Measurements from ENCODE around the gene VSTM2L.

The VSTM2L gene

DNA sequence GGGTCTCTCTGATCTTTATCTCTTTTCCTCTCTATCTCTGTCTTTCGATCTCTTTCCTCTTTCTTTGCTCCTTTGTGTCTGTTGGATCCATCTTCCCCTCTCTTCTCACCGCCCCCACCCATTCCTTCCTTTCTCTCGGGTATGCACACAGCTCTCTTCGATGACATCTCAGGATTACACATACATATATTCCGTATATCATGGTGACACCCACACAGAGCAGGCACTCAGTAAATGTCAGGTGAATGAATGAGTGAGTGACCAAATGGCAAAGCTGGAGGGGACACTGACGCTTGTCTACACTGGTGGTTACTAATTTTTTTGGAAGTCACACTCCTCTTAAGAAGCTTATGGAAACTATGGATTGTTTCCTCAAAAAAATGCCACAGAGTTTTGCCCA, 9.9 kb downstream of the VSTM2L start:
- TF ChIP-seq TAF1 (IDR thresholded peaks at IDR 0.05; ENCODE audit: borderline replicate concordance, insufficient read depth, low read length), result no peak
- TF ChIP-seq SIN3A (IDR thresholded peaks at IDR 0.05; ENCODE audit: borderline replicate concordance, insufficient read depth, low read length), result no peak
- TF ChIP-seq POLR2AphosphoS5 (IDR thresholded peaks at IDR 0.05; ENCODE audit: low read depth, low read length), result no peak
- TF ChIP-seq FOXP2 (optimal IDR thresholded peaks at IDR 0.05; ENCODE audit: borderline replicate concordance, extremely low read depth, extremely low read length, insufficient read depth), result no peak
- TF ChIP-seq, protein P1, sequence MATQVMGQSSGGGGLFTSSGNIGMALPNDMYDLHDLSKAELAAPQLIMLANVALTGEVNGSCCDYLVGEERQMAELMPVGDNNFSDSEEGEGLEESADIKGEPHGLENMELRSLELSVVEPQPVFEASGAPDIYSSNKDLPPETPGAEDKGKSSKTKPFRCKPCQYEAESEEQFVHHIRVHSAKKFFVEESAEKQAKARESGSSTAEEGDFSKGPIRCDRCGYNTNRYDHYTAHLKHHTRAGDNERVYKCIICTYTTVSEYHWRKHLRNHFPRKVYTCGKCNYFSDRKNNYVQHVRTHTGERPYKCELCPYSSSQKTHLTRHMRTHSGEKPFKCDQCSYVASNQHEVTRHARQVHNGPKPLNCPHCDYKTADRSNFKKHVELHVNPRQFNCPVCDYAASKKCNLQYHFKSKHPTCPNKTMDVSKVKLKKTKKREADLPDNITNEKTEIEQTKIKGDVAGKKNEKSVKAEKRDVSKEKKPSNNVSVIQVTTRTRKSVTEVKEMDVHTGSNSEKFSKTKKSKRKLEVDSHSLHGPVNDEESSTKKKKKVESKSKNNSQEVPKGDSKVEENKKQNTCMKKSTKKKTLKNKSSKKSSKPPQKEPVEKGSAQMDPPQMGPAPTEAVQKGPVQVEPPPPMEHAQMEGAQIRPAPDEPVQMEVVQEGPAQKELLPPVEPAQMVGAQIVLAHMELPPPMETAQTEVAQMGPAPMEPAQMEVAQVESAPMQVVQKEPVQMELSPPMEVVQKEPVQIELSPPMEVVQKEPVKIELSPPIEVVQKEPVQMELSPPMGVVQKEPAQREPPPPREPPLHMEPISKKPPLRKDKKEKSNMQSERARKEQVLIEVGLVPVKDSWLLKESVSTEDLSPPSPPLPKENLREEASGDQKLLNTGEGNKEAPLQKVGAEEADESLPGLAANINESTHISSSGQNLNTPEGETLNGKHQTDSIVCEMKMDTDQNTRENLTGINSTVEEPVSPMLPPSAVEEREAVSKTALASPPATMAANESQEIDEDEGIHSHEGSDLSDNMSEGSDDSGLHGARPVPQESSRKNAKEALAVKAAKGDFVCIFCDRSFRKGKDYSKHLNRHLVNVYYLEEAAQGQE (IDR thresholded peaks at IDR 0.05; ENCODE audit: insufficient read depth in 1 of 2, low read depth in 2 of 2, low read length in 2 of 2), result no peak

- TF ChIP-seq FOXP2 (optimal IDR thresholded peaks at IDR 0.05; ENCODE audit: borderline replicate concordance, extremely low read depth, extremely low read length, insufficient read depth), result no peak
- no peak for TF ChIP-seq SIN3A (IDR thresholded peaks at IDR 0.05; ENCODE audit: borderline replicate concordance, insufficient read depth, low read length)
- TF ChIP-seq, protein P1 (IDR thresholded peaks at IDR 0.05; ENCODE audit: insufficient read depth in 1 of 2, low read depth in 2 of 2, low read length in 2 of 2), result no peak
- no peak for TF ChIP-seq POLR2AphosphoS5 (IDR thresholded peaks at IDR 0.05; ENCODE audit: low read depth, low read length)
- TF ChIP-seq TAF1 (IDR thresholded peaks at IDR 0.05; ENCODE audit: borderline replicate concordance, insufficient read depth, low read length), result no peak
These were observed 10.8 kb downstream of the VSTM2L start for GRCh38 chr20:37913567-37914366.

- TF ChIP-seq, protein P1 (IDR thresholded peaks at IDR 0.05; ENCODE audit: insufficient read depth in 1 of 2, low read depth in 2 of 2, low read length in 2 of 2), result no peak
- TF ChIP-seq FOXP2 (optimal IDR thresholded peaks at IDR 0.05; ENCODE audit: borderline replicate concordance, extremely low read depth, extremely low read length, insufficient read depth), result no peak
- no peak for TF ChIP-seq TAF1 (IDR thresholded peaks at IDR 0.05; ENCODE audit: borderline replicate concordance, insufficient read depth, low read length)
- no peak for TF ChIP-seq SIN3A (IDR thresholded peaks at IDR 0.05; ENCODE audit: borderline replicate concordance, insufficient read depth, low read length)
- TF ChIP-seq POLR2AphosphoS5 (IDR thresholded peaks at IDR 0.05; ENCODE audit: low read depth, low read length), result no peak
These were observed 11.4 kb downstream of the VSTM2L start for GRCh38 chr20:37914367-37914671.

DNA sequence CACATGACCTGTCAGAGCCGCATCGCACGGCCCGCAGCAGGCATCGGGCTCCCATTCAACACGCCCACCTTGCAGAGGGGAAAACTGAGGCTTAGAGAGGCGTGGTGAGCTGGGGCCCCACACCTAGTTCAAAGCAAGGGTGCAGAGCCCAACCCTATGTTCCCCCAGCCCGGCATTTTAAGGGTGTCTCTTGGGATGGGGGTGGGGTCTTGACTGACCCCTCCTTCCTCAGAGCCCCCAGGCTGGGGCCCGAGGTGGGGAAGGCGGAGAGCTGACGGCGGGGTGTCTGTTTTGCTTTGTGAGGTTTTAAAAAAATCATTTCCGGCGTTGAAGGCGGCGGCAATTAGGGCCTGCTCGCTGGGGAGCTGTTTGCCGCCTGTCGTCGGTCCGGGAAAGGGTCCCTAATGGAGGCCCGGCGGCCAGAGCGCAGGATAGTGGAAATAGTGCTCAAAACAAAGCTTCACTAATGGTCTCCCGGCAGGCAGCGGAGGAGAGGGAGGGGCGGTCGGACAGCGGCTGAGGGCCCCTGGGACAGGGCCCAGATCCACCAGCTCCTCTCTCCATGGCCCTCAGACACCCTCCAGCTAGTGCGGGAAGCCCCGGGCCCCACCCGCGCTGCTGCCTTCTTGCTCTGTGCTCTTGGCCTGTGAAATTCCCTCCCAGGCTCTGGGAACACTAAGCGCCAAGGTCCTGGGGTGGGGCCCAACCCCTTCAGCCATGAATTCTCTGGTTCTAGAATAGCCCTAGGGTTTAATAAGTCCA, 11.9 kb downstream of the VSTM2L start:
- TF ChIP-seq SIN3A (IDR thresholded peaks at IDR 0.05; ENCODE audit: borderline replicate concordance, insufficient read depth, low read length), result no peak
- no peak for TF ChIP-seq FOXP2 (optimal IDR thresholded peaks at IDR 0.05; ENCODE audit: borderline replicate concordance, extremely low read depth, extremely low read length, insufficient read depth)
- no peak for TF ChIP-seq TAF1 (IDR thresholded peaks at IDR 0.05; ENCODE audit: borderline replicate concordance, insufficient read depth, low read length)
- TF ChIP-seq, protein P1 (IDR thresholded peaks at IDR 0.05; ENCODE audit: insufficient read depth in 1 of 2, low read depth in 2 of 2, low read length in 2 of 2), result no peak
- TF ChIP-seq POLR2AphosphoS5 (IDR thresholded peaks at IDR 0.05; ENCODE audit: low read depth, low read length), result no peak
